PC-9 (cell line): ENCODE results near the gene NUP62.

Source experiments
- CTCF ChIP-seq: fragments of 200-600 bp; sonication (generic); conservative IDR thresholded peaks from 2 replicates; pipeline ENCODE4 v1.6.1; 2017; ENCODE audit warnings: mixed run types, antibody characterized with exemption, mild to moderate bottlenecking, moderate library complexity
- EZH2 ChIP-seq: fragments of 200-600 bp; sonication (generic); IDR thresholded peaks from 2 replicates; pipeline ENCODE4 v1.8.0; 2017; ENCODE audit warnings: antibody characterized with exemption, low read depth

- no peak for TF ChIP-seq CTCF
- no peak for TF ChIP-seq EZH2
Measured at GRCh38 chr19:49977881-49978280, 48.6 kb upstream of the NUP62 start.
